Left forelimb (tissue), 1 donor: ENCODE results near the gene AGA.

ENCODE experiments used
- DNase-seq: peaks from one replicate; pipeline ENCODE4 v3.0.0-alpha.2; 2018; ENCODE audit warnings: low spot score

AGA gene

DNA sequence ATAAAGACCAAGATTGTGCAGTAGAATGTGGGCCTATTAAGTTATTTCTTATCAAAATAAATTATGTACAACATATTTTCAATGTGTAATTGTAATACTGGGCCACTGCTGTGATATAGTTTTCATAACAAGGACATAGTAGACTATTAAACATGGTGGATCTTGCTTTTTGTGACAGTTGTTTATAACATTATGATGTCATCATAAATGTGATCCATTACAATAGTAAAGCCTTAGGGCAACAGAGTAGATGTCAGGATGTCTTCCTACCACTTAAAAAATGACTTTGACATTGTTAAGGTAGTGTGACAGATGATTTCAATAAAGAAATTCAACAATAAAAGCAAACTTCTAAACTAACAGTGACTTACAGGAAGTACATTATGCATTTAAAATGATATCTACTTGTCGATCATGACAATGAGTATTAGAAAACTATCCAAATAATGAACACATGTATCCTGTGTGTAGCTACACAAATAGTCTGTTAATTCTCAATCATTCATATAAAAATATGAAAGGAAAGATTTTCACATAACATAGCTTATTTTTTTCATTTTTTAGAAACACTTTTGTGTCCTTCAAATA lies 5.3 kb upstream of the AGA start:
- no peak for DNase-seq

DNA sequence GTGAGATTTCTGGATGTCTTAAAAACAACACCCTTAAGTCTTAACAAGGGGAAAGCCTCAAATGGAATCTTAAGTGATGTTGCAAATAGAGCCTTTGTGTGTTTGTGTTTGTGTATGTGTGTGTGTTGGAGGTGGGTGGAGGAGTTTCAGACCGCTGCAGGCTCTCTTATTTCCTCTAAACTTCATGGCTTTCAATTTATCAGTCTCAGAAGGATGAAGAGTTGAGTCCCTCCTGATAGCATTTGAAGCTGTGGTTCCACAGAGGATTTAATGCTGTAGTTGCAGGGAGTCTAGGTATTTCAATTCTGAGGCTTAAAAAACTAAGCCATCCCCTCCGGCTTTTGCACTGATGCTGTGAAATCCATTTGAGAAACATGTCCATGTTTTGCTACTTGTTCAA lies 4.3 kb upstream of the AGA start:
- DNase-seq = no peak

DNA sequence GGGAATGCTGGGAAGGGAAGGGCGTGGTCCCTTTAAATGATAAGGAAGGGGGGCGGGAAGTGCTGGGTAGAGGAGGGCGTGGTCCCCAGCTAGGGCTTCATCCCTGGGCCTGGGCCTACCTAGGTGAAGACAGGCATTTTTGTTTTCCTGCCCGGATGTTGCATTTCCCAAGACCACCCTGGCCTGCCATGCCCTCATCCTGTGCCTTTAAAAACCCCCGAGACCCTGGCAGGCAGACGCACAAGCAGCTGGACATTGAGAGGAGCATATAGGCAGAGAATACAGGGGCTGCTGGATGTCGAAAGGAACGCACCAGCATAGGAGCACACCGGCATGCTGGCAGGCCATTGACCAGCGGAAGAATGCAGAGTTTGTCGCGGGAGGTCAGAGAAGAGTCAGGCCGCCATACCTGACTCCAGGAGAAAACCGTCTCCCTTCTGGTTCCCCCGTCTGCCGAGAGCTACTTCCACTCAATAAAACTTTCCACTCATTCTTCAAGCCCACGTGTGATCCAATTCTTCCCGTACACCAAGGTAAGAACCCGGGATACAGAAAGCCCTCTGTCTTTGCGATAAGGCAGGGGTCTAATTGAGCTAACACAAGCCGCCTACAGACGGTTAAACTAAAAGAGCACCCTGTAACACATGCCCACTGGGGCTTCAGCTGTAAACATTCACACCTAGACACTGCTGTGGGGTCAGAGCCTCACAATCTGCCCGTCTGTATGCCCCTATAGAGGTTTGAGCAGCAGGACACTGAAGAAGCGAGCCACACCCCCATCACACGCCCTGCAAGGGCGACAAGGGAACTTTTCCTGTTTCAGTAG lies 2.9 kb upstream of the AGA start:
- DNase-seq = no peak

DNA sequence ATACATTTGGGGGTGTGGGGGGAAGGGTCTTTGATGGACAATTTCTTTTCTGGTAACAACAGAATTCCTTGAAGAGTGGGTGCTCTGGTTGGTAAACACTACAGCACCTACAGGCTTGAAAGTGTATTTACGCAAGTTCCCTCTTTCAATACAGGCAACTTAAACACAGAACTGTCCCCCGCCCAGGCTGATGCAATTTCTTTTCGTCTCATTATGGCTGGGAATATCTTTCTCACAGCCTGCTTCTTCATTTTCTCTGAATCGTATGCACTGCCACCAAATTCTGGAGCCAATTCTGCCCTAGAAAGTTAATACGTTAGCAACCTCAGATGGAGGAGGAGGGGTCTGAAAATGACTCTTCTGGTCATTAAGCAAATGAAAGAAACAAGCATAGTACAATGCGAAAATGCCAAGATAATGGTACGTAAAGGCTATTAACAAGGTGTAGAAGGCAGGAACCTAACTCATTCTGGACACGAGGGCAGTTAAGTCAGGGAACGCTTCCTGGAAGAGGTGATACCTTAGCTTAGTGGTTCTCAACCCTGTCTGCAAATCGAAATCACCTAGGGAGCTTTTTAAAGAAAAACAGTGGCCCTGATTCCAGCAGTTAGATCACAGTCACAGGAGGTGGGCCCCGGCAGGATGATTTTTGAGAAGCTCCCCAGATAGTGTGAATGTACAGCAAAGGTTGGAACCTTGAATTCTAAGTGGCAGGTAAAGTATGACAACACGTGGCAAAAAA lies 1.0 kb downstream of the AGA start:
- no peak for DNase-seq

DNA sequence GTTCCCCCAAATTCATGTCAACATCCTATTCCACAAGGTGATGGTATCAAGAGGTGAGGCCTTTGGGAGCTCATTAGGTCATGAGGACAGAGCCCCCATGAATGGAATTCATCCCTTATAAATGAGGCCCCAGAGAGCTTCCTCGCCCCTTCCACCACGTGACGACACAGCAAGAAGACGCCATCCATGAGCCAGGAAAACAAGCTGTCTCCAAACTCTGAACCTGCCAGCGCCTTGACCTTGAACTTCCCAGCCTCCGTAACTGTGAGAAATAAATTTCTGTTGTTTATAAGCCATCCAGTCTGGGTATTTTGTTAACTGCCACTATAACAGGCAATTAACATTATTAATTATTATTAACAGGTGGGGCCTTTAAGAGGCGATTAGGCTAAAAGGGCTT lies 5.8 kb downstream of the AGA start:
- no peak for DNase-seq

DNA sequence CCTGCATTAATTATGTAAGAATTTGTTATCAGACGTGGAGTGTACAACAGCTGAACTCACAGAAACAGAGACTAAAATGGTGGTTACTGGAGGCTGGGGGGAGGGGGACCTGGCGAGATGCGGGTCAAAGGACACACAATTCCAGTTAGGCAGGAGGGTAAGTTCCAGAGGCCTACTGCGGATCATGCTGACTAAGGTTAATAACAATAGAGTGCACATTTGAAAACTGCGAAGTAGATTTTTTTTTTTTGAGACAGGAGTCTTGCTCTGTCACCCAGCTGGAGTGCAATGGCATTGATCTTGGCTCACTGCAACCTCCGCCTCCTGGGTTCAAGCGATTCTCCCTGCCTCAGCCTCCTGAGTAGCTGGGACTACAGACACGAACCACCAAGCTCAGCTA lies 7.6 kb downstream of the AGA start:
- no peak for DNase-seq

DNA sequence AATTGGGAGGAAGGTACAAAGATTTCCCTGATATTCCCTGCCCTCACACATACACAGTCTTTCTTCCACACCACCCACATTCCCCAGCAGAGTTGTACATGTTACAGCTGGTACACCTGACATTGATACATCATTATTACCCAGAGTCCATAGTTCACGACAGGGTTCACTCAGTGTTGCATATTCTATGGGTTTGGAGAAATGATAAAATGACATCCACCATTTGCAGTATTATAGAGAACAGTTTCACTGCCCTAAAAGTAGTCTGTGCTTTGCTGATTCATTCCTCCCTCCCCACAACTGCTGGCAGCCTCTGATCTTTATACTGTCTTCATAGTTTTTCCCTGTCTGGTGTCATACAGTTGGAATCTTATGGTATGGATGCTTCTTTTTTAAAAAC lies 15.0 kb downstream of the AGA start:
- no peak for DNase-seq

DNA sequence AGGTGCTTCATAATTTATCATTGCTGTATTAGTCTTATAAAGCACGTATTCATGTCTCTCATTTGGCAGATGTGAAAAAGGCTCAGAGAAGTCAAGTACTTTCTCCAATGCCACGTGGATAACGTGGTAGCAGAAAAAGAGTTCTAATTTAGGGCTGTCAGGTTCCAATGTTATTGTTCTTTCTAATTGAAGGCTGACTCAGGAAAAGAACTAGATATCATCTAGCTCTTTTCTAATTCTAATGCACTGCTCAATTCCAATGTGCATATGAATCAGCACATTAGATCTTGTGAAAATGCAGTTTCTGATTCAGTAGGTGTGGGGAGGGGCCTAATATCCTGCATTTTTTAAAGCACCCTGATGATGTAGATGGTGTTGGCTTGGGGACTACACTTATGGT lies 22.8 kb downstream of the AGA start:
- DNase-seq = no peak

DNA sequence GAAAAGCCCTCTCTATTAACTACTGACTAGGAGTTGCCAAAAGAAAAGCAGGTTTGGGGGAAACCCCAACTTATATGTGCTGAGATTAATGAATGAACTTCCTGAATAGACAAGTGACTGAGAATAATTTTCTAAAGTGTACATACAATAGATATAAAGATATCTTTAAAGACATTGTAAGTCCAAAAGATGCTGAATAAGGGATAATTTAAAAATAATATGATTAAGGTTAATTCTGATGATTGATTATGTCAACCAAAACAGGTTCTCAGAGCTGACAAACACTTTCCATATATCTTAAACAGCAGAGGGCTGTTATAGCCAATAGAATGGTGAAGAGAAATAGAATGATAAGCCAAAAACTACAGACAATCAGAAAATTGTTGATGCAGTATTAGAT lies 28.6 kb downstream of the AGA start:
- no peak for DNase-seq

DNA sequence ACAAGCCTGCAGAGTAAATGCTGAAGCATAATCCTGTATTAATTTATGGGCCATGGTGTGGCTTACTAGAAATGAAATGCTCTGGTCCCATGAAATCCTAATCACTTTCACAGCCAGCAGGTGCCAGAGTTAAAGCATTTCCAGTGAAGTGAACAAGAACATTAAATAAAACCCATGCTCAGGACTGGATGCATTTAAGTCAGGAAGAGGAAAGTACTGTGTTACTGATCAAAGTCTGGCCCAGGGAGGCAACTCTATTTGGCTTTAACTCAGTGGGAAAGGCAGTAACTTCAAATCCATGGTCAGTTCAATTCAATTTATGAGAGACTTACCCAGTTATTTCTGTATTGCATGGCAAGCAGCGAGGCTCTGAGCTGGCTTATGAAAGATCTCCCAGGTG lies 29.2 kb downstream of the AGA start:
- DNase-seq = no peak

DNA sequence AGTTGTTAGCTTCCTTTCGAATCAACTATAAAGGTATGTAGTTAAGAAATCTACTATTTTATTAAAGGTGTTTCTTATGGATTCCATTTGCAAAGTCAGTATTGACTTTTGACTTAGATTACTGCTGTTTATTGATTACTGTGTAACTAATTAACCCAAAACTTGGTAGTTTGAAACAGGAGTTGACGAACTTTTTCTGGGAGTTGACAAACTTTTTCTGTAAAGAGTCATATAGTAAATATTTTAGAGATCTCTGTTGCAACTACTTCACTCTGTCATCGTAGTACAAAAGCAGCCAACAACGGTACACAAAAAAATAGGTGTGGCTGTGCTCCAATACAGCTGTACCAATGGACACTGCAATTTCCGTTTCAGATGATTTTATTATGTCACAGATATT lies 30.2 kb downstream of the AGA start:
- DNase-seq = no peak

DNA sequence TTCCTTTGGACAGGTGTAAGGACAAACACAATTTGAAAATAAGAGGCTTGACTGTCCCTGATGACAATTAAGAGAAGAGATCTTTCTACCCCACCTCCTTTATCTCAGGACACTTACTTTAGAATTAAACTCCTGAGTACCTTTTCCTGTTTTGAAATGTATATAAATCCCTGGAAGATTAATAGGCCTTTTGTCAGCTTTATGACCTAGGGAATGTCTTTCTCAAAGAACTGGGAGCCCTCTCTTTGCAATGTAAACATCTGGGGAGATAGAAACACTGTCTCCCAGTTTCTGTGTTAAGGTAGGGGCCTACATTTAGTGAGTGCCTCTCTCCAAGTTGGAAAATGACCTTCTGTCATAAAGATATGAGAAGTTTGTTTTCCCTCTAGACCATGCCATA lies 31.7 kb downstream of the AGA start:
- no peak for DNase-seq

DNA sequence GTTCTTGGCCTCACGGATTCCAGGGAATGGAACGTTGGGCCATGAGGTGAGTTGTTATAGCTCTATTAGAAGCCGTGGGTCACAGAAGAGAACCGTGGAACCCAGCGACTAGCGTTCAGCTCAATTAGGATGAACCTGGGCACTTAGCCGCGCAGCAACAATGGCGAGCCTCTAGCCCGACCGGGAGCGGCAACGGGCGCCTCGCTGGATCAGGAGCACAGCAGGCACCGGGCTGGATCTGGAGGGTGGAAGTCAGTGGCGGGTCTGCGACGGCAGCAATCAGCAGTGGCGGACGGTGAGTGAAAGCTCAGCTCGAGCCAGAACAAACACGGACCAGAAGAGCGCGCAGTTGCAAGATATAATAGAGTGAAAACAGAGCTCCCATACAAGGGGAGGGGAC lies 34.2 kb downstream of the AGA start:
- no peak for DNase-seq

DNA sequence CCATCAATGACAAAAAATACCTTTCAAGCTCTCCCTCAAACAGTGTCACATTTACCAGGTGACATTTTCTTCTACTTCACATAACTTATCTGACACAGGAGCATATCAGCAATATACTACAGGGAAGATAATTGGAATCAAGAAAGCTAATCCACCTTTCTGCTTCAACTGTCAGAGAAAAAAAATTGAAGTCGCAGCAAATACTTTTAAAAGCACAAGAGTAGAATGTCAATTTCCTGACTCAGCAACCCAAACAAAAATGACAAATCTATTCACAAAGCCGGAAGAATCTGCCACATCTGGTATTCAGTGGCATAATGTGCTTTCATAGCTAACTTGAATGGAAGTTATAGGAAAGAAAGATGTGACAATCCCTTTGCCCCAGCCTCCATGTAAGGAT lies 36.7 kb downstream of the AGA start:
- no peak for DNase-seq

DNA sequence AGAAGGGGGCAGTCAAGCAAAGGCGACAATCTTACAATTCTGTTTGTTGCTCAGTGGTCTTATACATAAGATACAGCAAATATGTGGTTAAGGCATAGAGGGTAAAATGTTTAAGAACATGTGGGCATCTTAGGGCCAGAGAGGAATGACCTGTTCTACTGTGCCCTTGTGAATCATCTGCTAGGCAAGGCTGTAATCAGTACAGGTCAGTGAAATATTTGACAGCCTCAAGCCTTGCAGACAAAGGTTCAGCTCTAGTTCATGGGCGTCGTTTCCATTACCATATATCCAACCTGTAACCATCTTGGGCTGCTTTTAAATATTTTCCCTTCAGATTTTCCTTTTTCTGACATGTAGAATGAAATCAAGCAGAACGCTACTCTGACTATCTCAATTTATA lies 37.3 kb downstream of the AGA start:
- DNase-seq = no peak

DNA sequence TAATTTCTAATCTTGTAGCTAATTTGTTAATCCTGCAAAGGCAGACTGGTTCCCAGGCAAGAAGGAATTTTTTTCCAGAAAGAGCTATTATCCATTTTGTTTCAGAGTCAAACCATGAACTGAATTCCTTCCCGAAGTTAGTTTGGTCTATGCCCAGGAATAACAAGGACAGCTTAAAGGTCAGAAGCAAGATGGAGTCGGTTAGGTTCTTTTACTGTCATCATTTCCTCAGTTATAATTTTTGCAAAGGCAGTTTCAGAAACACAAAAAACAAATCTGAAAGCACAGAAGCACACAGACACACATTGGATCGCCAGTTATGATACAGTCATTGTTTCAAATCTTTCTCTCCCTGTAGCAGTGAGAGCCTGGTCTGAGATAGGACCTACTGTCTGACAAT lies 37.9 kb downstream of the AGA start:
- no peak for DNase-seq

DNA sequence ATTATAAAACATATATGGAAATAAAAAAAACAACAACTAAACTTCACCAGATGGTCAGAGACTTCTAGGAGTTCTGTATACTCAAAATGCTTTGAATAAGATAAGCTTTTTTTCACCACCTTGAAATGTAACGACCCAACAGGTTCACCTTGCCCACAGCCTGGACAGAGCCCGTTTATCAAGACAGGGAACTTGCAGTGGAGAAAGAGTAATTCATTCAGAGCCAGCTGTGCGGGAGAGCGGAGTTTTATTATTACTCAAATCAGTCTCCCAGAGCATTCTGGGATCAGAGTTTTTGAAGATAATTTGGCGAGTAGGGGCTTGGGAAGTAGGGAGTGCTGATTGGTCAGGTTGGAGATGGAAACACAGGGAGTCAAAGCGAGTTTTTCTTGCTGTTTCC lies 38.5 kb downstream of the AGA start:
- DNase-seq = no peak

DNA sequence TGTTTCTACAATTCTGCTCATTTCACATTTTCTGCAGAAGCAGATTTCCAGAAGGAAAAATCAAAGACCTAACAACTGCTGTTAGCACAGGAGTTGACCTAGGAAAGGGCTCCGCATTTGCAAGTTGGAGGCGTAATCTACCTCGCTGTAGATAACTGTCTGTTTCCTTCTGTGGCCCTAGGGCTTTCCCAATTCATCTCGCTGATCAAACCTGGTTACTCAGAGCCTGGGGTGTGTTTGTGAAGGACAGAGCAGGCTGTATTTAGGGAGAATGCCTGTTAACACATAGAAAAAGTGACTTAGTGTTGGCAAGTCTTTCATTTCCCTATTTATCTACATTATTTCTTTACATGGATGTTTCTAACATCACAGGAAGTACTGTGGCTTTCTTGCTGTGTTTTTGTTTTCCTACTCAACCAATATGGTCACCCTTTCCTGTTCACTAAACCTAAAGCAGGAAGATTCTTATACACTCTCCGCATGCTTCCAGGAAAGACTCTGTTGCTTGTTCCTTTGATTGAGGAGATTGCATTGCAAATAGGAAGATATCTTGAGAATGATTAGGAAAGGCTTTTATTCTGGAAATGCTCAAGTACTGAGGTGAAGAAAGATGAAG lies 40.5 kb downstream of the AGA start:
- DNase-seq = no peak

DNA sequence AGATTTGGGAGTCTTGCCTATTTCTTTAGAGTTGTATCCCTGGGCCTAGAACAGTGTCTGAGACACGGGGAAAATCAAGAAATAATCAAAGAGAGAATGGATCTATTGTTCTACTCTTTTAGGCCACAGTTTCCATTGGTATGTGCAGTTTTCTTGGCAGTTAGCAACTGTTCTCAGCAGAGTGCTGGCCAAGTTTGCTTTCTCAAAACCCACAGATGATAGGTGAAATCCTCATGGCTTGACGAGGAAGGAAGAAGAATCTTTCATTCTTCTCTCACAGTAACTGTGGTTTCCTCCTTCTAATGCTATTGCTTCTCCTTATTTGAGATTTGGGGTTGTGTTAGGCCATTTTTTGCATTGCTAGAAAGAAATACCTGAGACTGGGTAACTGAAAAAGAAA lies 42.2 kb downstream of the AGA start:
- no peak for DNase-seq

DNA sequence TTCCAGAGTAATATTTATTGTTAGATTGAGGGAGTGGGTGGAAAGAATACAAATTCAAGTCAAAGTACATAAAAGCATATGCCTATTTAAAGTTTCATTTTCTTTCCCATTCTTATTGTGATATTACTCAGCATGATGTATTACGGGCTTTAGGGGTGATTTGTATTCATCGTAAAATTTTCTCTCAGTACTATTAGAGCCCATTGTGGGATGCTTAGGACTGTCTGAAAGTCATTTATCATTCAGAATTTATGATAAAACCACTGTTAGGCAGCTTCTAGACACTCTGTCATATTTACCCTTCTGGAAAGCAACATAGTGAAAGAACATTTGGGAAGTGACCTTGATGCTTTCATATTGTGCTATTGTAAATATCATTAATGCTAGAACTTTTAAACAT lies 45.9 kb downstream of the AGA start:
- no peak for DNase-seq

DNA sequence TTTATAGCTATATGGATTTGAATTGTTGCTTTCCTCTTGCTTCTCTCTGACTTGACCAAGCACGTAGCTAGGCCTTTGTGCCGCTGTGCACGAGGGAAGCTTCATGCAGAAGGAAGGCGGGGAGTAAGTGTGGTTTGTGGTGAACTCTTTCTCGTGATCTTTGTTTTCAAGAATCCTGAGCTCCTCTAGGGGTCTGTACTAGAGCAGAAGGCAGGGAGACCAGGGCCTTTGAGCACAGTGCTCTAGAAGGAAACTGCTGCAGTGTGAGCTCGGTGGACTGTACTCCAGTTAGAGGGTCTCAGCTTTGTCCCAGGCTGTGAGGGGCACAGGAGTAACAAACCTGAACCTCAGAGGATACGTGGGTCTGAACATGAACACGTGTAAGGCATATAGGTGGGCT lies 49.0 kb downstream of the AGA start:
- no peak for DNase-seq

DNA sequence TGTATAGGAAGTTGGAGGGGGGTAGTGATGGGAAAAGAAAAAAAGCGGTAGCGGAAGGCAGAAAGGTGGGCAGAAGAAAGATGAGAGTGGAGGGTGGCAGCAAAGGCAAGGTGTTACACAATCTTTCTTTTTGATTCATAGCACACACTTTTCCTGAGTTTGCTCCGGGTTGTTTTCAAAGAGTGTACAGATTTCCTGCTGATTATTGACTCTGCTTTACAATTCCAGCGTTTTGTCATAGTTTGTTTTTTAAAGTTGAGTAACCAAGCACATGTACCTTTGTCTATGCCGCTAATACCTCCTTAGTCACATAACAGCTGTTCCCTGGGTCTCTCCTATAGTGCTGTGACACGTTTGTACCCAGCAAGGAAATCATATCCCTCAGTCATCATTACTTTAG lies 50.3 kb downstream of the AGA start:
- no peak for DNase-seq

DNA sequence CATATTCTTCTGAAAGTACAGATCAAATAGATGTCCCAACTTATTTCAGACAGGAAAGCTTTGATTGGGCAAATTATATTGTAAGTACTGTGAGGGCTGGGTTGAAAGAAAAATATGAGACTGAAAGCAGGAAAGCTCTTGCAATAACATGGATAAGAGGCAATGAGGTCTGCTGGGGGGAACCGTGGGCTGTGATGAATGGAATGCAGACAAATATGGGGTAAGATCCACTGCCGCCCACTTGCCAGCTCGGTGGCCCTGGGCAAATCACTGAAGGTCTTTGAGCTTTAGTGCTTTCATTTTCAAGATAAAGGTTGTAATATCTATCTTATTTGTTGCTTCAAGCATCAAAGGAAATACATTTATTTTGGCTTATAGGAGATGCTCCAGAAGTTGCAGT lies 51.0 kb downstream of the AGA start:
- no peak for DNase-seq
